Dermis blood vessel endothelial cell (primary cell): ENCODE data around the gene ZNF672. TPM values are rescaled to one million over a fixed set of nuclear protein-coding genes. Genes with fewer than 3 reads are reported as not detected.
"Not testable (repeated sequence)": the region's sequence is repeated elsewhere in the genome, so short reads cannot be mapped to it uniquely, and the experiment has no call there.

Source experiments
- DNase-seq: peaks from one replicate; pipeline ENCODE4 v3.0.0; 2010
- total RNA-seq: library from RNA; depleted of rRNA; stranded (reverse); fragments of >200 nt; gene quantifications from 2 replicates; pipeline ENCODE4 v1.2.3, GENCODE V29; 2014

The ZNF672 gene
- total RNA-seq, 1 donor from 2014 or later: 28.1 TPM

DNA sequence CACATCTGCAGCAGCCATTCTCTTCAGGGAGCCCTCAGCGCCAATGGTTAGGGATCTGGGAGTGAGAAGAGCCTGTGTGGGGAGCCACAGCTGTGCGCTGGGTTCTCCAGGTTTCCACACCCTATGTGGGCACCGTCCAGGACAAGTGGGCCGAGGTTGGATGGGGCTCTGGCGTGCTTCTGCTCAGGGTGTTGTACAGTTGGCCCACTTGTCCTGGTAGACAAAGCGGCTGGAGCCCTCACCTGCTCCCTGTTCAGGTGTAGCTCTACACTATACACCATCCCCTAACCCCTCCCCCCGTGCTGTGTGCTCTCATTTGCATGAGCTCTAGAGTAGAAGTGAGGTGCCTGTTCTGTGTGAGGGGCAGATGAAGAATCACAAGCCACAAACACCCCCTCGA lies 24.5 kb upstream of the ZNF672 start:
- no peak for DNase-seq

DNA sequence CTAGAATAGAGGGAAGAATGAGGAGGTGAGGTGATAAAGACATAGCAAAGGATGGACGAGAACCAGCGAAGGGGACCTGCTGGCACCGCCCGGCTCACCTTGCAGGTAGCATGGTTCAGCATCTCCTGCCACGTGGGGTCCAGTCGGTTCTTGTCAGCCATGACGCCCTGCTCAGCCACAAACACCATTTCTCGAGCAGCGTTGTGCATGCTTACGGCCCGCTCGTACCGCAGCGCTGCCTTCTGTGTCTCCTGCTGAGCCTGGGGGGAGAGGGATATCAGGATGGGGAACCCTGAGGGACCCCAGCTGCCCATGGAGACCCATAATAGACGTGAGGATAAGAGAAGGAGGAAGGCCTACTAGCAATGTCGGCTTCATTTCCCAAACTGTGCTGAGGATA lies 23.7 kb upstream of the ZNF672 start:
- no peak for DNase-seq

DNA sequence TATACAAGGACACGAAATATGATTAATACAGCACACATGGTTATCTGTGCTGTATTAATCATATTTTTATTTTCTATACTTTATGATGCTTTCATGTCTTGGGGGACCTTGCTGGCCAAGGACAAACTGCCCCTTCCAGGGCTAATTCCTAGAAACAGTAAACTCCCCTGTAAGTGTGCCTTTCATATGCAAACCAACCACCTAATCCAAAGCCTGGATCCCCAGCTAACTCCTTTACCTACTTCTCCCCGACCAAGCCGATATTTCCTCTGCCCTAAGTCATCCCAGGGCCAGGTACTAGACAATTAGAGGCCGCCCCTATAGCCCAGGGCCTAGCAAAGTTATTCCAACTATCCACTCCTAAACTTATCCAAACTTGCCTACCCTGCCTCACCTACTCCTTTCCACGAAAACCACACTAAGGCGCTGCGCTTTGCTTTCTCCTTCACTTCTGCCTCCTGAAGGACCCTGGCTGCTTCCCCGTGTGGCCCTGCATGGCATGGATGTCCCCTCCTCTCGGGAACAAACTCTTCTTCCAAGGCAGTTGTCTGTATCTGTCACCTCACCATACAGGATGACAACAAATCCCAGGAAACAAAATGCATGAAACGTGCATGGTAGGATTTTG lies 22.5 kb upstream of the ZNF672 start:
- no peak for DNase-seq

DNA sequence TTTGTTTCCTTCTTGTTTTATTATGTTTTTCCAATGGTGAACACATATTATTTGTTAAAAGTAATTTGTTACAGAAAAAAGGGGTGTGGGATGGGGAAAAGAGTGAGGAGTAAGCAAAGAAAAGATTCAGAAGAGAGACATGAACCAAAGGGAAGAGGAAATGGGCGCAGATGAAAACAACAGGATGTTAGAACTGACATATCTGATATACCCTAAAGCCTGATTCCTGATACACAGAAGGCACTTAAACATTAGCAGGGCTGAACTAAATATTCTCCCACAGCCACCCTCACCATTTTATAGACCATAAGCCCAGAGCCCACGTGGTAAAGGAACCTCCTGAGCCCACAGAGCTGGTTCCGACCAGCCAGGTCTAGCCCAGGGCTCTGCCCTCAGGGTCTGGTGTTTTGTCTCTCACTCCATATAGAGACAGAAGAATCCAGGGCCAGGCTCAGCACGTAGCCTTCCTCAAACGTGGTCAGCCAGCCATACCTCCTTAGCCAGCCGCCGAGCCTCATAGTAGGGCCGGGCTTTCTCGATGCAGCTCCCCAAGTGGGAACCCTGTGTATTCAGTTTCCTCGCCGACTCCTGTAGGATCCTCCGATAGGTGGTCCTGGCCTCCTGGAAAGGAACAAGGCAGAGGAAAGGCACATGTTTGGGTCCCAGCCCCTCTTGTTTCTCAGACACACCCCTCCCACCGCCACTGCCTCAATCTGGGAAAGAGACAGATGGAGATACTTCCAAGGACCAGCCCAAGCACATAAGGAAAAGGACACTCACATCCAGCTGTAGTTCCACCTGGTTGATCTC lies 21.8 kb upstream of the ZNF672 start:
- no peak for DNase-seq

DNA sequence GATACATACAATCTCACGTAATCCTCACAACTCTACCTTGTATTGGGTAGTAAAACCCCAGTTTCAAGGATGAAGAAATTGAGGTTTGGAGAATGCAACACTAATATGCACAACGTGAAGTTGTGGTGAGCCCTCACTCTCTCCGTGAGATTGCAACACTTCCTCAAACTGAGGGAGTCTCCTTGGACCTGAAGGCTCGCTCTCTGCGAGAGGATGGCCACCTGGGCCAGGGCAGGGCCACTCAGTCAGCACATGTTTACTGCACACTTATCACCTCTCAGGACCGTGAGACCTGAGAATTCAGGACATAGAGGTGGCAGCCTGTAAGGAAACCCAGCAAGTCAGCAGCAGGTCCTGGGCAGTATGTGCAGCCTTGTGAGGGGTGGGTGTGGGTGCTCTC lies 21.0 kb upstream of the ZNF672 start:
- no peak for DNase-seq

DNA sequence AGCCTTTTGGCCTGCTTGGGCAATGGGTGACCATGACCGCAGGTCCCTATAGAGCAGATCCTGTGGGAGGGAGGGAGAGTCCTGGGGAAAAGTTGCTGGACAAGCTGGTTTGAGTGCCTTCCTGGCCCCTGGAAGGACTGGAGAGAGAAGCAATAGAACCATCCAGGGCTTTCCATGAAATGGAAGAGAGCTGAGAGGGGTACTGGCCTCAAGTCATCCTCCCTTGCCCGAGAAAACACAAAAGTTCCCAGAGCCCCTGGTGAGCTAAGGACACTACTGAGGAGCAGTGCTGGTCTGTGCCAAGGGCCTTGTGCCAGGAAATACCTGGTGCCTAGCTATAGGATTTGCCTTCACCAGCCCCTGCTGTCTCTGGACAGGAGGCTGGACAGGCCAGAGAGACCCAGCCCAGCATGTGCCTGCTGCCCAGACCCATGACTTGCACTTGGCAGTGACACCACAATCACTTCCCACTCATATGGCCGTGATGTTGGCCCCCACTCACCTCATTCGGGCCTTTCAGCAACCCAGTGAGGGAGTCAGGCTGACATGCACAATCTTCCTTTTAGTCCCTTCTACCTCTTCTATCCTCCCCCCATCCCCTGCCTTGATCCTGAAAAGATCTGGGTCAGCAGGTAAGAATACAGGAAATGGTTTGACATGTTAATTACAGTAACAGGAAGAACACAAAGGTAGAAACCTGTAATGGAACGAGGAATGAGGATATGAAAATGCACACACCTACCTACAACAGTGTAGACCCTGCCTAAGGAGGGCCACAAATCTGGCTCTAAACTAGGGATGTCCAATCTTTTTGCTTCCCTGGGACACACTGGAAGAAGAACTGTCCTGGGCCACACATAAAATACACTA lies 19.3 kb upstream of the ZNF672 start:
- no peak for DNase-seq

DNA sequence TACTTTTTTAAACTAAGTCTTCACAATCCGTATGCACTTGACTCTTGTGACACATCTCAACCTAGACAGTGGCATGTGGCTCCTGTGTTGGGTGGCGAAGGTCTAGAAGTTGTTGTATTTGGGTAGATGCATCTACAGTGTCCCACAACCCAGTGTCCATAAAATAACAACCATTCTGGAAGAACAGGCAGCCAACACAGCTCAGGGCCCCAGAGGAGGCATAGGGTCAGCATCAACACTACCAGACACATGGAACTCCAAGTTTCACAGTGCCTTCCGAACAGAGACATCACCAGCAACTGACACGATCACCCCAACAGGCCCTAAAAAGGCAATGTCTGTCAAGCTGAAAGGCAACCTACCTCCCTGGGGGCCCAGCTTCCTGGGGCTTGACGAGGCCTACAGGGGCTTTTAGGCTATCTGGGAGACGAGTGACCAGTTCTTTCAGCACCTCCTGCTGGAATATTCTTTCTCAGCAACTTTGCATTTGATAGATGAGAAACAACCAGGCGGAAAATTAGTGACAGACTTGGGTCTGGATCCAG lies 17.9 kb upstream of the ZNF672 start:
- DNase-seq: no peak

DNA sequence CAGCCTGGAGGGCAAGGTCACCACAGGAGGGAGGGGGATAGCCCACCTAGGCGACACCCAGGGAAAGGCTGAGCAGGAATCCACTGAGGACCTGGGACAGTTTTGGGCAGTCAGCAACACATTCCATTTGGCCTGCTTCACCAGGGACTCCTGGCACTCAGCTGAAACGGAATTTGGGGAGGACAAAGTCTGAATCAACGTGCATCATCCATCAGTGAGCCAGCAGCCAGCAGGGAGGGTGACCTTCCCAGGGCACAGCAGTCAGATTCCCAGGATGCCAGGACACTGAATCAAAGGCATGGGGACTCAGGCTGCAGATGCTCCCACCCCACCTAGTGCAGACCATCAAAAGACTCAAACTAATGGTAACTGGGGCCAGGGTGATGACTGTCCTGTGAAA lies 16.9 kb upstream of the ZNF672 start:
- no peak for DNase-seq

DNA sequence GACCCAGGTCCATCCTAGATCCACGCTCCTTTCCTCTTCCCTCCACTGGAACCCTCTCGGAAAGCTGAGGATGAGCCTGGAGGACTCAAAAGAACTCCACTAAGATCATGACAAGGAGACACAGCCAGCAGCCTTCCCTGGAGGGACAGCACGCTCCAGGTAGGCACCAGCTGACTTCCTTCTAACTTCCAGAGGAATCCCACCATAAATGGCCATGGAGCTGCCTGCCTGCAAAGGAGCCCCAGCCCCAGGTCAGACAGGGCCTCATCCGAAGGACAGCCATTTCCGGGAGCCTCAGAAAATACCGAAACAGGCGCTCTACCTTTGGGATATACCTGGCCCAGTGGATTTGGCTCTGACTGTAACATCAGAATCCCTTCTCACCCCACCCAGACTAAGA lies 16.4 kb upstream of the ZNF672 start:
- no peak for DNase-seq

DNA sequence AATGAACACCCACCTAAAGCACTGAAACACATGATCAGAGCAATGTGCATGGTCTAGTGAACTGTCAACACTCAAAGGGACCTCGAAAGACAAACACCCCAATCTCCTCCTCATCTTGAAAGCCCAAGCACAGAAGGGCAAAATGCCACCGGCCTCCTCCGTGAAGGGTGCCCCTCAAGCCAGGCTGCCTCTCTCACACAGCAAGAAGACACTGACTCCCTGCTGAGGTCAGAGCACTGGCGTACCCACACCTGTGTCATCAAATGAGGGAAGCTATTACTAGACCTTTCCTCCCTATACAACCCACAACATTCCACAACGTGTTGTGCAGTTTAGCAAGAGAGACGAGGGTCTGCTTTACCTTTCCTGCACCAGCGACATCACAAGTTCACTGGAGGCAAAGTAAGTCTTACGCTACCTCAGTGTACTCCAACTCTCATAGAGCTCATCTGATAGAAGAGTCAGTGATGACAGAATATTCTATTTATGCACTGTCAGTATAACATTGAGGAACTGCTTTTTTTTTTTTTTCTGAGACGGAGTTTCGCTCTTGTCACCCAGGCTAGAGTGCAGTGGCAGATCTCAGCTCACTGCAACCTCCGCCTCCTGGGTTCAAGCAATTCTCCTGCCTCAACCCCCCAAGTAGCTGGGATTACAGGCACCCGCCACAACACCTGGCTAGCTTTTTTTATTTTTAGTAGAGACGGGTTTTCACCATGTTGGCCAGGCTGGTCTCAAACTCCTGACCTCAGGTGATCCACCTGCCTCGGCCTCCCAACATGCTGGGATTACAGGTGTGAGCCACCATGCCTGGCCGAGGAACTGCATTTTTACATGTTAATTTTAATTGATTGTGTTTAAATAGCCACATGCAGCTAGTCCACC lies 15.6 kb upstream of the ZNF672 start:
- no peak for DNase-seq

DNA sequence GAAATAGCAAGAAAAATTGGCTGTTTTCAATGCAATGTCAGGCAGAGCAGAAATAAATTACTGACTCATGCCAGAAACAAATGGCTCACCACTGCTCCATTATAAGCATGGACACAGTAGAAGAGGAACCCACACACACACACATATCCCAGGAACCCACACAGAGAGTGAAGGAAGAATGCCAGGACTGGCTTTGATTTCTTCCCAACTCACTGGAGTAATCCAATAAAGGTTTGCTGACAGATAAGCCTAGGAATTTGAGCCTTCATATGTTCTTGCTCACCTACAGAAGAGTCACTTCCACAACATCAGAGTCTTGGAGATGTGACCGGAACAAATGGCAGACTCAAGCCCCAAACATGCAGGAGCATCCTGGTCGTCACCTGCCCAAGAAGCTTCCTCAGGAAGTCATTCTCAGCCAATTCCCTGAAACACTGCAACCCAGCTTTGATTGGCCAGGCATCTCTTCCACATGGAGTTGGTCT lies 14.5 kb upstream of the ZNF672 start:
- no peak for DNase-seq

DNA sequence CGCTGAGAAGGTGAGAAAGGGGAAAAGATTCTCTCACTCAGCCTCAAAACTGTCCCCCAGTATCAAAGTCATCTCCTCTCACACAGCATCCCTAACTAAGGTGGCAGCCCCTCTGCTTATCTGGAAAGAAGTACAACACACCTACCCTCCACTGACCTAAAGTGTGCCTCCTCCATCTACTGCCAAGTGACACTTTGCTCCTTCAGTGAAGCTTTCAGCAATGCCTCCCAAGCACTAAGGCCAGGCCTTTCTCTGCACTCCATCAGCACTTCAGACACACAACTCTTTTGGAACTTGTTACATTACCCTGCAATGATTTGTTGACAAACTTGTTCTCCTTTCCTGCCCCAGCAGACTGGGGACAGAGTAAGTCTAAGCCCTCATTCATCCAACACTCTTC lies 13.7 kb upstream of the ZNF672 start:
- DNase-seq: no peak

DNA sequence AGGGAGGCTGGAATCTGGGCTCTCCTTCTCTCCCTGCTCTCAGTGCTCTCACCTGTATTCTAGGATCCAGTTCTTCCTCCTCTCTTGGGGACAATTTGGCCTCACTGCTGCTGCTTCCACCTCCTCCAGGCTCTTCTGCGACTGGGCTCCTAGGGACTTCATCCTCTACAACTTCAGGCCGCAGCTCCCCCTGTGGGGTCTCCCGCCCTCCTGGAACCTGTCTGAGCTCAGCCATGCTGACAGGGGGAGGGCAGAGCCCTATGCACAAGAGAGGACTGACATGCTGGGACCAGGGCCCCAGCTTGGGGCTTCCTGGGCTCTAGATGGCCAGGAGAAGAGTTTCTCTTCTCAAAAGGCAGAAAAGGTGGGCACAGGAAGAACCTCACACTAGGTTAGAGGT lies 13.3 kb upstream of the ZNF672 start:
- DNase-seq: no peak

DNA sequence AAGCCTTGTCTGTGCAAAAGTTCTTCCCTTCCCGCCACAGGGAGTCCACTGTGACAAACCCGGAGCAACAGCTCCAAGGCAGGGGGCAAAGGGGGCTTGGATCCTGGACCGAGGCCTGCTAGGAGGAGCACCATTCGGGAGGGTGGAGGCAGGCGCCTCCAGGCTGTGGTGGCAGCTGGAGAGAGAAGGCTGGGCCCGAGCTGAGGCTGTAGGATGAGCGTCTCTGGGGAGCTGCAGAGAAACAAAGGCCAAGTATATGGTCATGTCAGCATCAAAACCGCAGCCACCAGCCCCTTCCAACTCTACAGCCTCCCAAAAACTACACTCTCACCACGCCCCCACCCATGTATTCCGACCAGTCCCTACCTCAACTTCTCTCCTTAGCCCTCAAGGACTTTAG lies 12.9 kb upstream of the ZNF672 start:
- peak; percentile 9 for DNase-seq

DNA sequence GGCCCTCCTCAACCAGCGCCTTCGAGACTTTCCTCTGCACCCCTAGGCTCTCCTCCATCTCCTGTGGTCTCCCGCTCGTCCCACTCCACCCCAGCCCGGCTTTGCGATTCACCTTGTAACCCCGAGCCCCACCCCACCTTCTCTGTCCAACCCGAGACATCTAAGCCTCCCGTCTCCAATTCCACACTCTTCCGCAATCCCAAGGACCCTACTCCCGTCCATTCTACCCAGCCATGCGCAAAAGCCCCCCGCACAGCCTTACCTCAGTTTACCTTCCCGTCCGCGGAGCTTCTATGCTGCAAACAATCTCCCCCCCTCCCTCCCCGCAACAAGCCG lies 12.5 kb upstream of the ZNF672 start:
- DNase-seq: no peak

DNA sequence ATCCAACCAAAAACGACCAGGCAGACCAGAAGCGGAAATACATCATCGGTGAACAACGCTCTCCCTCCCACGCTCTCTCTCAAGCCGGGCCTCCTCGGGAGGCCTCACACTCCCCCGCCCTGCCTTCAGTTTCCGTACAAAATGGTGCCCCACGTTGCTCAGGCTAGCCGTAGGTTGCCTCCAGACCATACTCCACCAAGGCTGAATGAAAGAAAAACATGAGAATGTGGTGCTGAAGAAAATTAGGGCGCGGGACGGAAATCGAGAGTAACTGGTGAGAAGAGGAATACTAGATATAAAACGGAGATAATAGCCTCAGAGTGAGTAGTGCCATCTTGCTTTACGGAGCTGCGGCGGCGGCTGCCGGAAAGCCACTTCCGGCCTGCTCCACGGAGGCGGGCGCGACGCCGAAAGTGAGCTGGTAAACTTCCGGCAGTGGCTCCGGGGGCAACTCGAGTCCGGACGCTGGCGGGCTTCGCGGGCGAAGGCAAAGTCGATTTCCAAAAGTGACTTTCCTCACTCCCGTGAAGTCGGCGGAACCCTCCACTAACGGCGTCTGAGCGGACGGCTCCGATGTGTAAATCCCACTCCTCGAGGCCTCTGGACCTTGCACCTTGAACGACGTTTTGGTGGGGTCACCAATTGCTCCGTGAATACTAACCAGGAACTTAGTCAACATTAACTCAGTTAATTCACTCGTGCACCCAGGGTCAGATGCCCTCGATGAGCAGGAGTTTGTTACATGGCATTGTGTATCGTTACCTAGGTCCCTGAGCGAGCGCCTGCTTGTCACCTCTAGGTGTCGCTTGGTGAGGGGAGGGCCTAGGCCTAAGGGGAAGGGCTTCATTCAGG lies 11.9 kb upstream of the ZNF672 start, which contains the start of gene SH3BP5L:
Gene SH3BP5L, minus strand, starts transcription at position 7 of the 852 bp plus-strand sequence. CDS start 980 bp downstream, outside the sequence.
- DNase-seq: peak; percentile 97

DNA sequence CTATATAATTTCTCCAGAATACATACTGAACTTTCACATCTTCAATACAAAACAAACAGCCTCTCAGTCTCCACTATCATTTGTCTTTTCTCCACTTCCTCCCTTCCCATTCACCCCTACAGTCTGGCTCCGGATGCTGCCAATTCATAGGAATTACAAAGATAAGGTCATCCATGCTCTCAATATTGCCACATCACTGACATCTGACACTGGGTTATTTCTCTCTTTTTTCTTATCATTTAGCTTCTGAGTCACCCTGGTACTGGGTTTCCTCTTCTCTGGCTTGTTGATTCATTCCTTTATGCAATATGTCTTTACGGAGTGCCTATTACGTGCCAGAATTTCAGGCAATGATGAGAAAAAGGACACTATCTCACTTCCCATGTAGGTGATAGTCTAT lies 9.2 kb upstream of the ZNF672 start:
- DNase-seq: peak; percentile 43

DNA sequence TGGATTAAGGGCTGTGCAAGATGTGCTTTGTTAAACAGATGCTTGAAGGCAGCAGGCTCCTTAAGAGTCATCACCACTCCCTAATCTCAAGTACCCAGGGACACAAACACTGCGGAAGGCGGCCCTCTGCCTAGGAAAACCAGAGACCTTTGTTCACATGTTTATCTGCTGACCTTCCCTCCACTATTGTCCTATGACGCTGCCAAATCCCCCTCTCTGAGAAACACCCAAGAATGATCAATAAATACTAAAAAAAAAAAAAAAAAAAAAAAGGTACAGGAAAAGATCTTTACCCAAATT lies 7.4 kb upstream of the ZNF672 start:
- DNase-seq: not testable (repeated sequence)

DNA sequence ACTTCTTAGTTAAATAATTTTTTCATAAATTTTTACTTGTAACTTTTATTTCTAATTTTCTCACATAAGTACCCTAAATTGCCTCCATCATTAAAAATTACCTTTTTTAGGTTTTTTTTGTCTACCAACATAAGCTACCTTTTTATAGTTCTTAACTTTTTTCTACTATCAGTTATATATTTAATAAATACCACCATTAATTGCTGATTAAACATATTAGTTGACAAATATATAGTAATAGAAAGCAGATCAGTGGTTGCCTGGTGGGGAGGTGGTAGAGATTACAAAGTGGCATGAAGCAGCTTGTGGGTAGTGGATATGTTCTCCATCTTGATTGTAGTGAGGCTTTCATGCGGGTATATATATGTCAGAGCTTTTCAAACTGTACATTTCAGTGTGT lies 6.2 kb upstream of the ZNF672 start:
- no peak for DNase-seq

DNA sequence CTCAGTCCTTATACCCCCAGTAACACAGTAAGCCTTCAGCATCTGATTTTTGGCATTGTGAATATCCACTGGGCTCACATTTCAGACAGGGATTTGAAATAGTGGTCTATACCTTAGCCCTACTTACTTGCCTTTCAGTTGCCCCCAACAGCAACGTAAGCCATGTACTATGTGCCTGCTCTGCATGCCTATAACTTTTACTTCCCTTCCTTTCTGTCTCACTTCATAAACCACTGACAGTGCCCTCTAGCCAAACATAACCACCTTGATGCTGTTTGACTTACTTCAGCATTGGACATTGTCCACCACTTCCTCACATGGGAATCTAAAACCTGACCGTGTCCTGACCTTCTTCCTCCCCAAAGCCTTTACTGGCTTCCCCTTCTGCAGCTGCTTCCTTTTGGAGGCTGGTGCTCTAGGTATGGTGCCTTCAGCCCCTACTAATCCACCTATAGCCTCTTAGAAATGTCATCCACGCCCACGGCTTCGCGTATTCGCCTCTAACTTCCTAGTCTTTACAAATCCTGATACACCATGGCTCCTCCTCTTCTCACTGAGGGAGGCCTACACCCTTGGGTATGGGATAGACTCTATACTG lies 3.6 kb upstream of the ZNF672 start:
- peak; percentile 59 for DNase-seq
